ENCODE measurements around the gene PSAPL1.

GRCh38 chr4:7382634-7383014 is 52.1 kb downstream of the PSAPL1 start:
- TF ChIP-seq MAX (IDR thresholded peaks at IDR 0.05) (no peak), TAF1 (conservative IDR thresholded peaks at IDR 0.05) (no peak), RAD21 (IDR thresholded peaks at IDR 0.05) (no peak), JUND (IDR thresholded peaks at IDR 0.05) (no peak), ZBTB33 (IDR thresholded peaks at IDR 0.05) (no peak), GABPA (IDR thresholded peaks at IDR 0.05 in 1 of 2, conservative IDR thresholded peaks at IDR 0.05 in 1 of 2) (no peak), YY1 (IDR thresholded peaks at IDR 0.05) (no peak), EGR1 (IDR thresholded peaks at IDR 0.05; ENCODE audit: low read depth in 2 of 2) (no peak), ATF3 (IDR thresholded peaks at IDR 0.05) (no peak), HNF4G (IDR thresholded peaks at IDR 0.05) (no peak)
- TF ChIP-seq, protein P1, sequence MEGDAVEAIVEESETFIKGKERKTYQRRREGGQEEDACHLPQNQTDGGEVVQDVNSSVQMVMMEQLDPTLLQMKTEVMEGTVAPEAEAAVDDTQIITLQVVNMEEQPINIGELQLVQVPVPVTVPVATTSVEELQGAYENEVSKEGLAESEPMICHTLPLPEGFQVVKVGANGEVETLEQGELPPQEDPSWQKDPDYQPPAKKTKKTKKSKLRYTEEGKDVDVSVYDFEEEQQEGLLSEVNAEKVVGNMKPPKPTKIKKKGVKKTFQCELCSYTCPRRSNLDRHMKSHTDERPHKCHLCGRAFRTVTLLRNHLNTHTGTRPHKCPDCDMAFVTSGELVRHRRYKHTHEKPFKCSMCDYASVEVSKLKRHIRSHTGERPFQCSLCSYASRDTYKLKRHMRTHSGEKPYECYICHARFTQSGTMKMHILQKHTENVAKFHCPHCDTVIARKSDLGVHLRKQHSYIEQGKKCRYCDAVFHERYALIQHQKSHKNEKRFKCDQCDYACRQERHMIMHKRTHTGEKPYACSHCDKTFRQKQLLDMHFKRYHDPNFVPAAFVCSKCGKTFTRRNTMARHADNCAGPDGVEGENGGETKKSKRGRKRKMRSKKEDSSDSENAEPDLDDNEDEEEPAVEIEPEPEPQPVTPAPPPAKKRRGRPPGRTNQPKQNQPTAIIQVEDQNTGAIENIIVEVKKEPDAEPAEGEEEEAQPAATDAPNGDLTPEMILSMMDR (IDR thresholded peaks at IDR 0.05; ENCODE audit: low read depth, low read length, missing input control) = no peak
- TF ChIP-seq, protein P2, sequence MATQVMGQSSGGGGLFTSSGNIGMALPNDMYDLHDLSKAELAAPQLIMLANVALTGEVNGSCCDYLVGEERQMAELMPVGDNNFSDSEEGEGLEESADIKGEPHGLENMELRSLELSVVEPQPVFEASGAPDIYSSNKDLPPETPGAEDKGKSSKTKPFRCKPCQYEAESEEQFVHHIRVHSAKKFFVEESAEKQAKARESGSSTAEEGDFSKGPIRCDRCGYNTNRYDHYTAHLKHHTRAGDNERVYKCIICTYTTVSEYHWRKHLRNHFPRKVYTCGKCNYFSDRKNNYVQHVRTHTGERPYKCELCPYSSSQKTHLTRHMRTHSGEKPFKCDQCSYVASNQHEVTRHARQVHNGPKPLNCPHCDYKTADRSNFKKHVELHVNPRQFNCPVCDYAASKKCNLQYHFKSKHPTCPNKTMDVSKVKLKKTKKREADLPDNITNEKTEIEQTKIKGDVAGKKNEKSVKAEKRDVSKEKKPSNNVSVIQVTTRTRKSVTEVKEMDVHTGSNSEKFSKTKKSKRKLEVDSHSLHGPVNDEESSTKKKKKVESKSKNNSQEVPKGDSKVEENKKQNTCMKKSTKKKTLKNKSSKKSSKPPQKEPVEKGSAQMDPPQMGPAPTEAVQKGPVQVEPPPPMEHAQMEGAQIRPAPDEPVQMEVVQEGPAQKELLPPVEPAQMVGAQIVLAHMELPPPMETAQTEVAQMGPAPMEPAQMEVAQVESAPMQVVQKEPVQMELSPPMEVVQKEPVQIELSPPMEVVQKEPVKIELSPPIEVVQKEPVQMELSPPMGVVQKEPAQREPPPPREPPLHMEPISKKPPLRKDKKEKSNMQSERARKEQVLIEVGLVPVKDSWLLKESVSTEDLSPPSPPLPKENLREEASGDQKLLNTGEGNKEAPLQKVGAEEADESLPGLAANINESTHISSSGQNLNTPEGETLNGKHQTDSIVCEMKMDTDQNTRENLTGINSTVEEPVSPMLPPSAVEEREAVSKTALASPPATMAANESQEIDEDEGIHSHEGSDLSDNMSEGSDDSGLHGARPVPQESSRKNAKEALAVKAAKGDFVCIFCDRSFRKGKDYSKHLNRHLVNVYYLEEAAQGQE (IDR thresholded peaks at IDR 0.05) = no peak

Measured in liver (tissue), 3 donors.